Kidney (tissue), 14 donors: Measurements from ENCODE around the gene TMEM156. TPM values are rescaled to one million over a fixed set of nuclear protein-coding genes. Genes with fewer than 3 reads are reported as not detected.
"Not testable (repeated sequence)": the region's sequence is repeated elsewhere in the genome, so short reads cannot be mapped to it uniquely, and the experiment has no call there.

ENCODE experiments used
- DNase-seq, 5 donors: peaks; one replicate each; pipeline ENCODE4 v3.0.0-alpha.2; 2013 to 2020
- FAIRE-seq: peaks from 2 replicates; lab custom pipeline; 2012; peaks lifted over from hg19 to GRCh38; lab: Jason Lieb, UNC
- H3K27ac ChIP-seq, 2 donors: one replicate each; pipeline ENCODE4 v1.7.0; 2013; ENCODE audit warnings: low read depth in 2 of 2, low read length in 2 of 2, inconsistent platforms in 1 of 2
- H3K27me3 ChIP-seq: one replicate; pipeline ENCODE4 v1.7.1; 2013; ENCODE audit warnings: low read length, inconsistent platforms; ENCODE audit not compliant: control insufficient read depth, insufficient read depth
- H3K36me3 ChIP-seq, 3 donors: one replicate each; pipeline versions ENCODE4 v1.7.0 to v1.7.1; 2013; ENCODE audit warnings: low read length in 3 of 3, control low read depth in 1 of 3, inconsistent platforms in 1 of 3; ENCODE audit not compliant: insufficient read depth in 3 of 3, control insufficient read depth in 2 of 3
- H3K4me1 ChIP-seq, 3 donors: one replicate each; pipeline versions ENCODE4 v1.7.0 to v1.7.1; 2013; ENCODE audit warnings: low read length in 3 of 3, inconsistent platforms in 1 of 3, low read depth in 1 of 3; ENCODE audit not compliant: control insufficient read depth in 2 of 3, insufficient read depth in 2 of 3
- H3K4me3 ChIP-seq, 3 donors: one replicate each; pipeline versions ENCODE4 v1.7.0 to v1.8.1; 2013; ENCODE audit warnings: low read length in 3 of 3, control low read depth in 1 of 3, inconsistent platforms in 1 of 3
- H3K9ac ChIP-seq, 3 donors: one replicate each; pipeline versions ENCODE4 v1.7.0 to v1.7.1; 2013; ENCODE audit warnings: low read length in 3 of 3, control low read depth in 1 of 3, inconsistent platforms in 1 of 3
- H3K9me3 ChIP-seq, 3 donors: one replicate each; pipeline versions ENCODE4 v1.7.0 to v1.7.1; 2013; ENCODE audit warnings: low read length in 3 of 3, control low read depth in 1 of 3, inconsistent platforms in 1 of 3; ENCODE audit not compliant: control insufficient read depth in 2 of 3, insufficient read depth in 1 of 3
- CTCF ChIP-seq: IDR thresholded peaks from 3 replicates; pipeline ENCODE4 v1.5.1; 2012; ENCODE audit warnings: mild to moderate bottlenecking, moderate library complexity, borderline replicate concordance; ENCODE audit not compliant: insufficient read depth; ENCODE audit errors: extremely low read depth
- intact Hi-C: fragments of 100-400 bp; cut with DNase I; formaldehyde crosslinking; loops from one replicate; pipeline ENCODE4 v1.11.1; 2022
- polyA plus RNA-seq: library from polyadenylated mRNA; stranded (reverse); fragments of 350-450 nt; fragmentation: Illumina TruSeq; extraction: RNeasy Lipid Tissue Mini Kit (QIAGEN cat#74804); gene quantifications from one replicate; pipeline ENCODE4 v1.2.3, GENCODE V29; 2014; ENCODE audit warnings: low read depth, low replicate concordance; ENCODE audit not compliant: insufficient read depth
- total RNA-seq: library from RNA; stranded (reverse); fragmentation: NEBNext Ultra II Directional; extraction: Animal tissue kit (Norgen Biotek cat#: 25700); gene quantifications from one replicate; pipeline ENCODE4 v1.2.1, GENCODE V29; 2021
- donor health status: control.
- donor health status: control.
- donor health status: control.
- donor health status: control.
- donor health status: control.
- donor health status: DM: yes; HTN: yes; CAD: no.
- donor health status: Normal renal cell carcinoma (clear cell type).

The TMEM156 gene
- total and polyA plus RNA-seq, 2 donors from 2014 or later: 1.8 to 3.5 TPM

GRCh38 chr4:39021631-39022030 is 10.6 kb downstream of the TMEM156 start:
- intact Hi-C loops: no loop called here
- no peak for TF ChIP-seq CTCF
- Histone ChIP-seq H3K4me3 (no peak overlapping the region), H3K4me1 (no peaks in the 10 kb centered on the region), H3K9ac (no peak overlapping the region), H3K36me3 (no peaks in the 10 kb centered on the region), H3K9me3 (no peaks in the 10 kb centered on the region), H3K27me3 (no peaks in the 10 kb centered on the region), H3K27ac (no peak overlapping the region)
- FAIRE-seq (peak; percentile 17), DNase-seq (no peak)

GRCh38 chr4:39020130-39020529 is 12.1 kb downstream of the TMEM156 start:
- Histone ChIP-seq H3K36me3 (no peaks in the 10 kb centered on the region), H3K27ac (no peak overlapping the region), H3K27me3 (no peaks in the 10 kb centered on the region), H3K4me1 (no peaks in the 10 kb centered on the region), H3K4me3 (no peak overlapping the region), H3K9ac (no peak overlapping the region), H3K9me3 (peaks cover 0 to 5% (median 0%) of the 10 kb centered on the region in 3 donors)
- FAIRE-seq: no peak
- no peak for TF ChIP-seq CTCF
- no peak for DNase-seq
- intact Hi-C loops: no loop called here

- FAIRE-seq: no peak
- H3K27ac ChIP-seq: no peak overlapping the region
- DNase-seq: no peak
- H3K36me3 ChIP-seq: no peaks in the 10 kb centered on the region
- no peaks in the 10 kb centered on the region for H3K27me3 ChIP-seq
- no peaks in the 10 kb centered on the region for H3K4me1 ChIP-seq
- H3K9ac ChIP-seq: no peak overlapping the region
- H3K4me3 ChIP-seq: no peak overlapping the region
- no peak for TF ChIP-seq CTCF
- H3K9me3 ChIP-seq: peaks cover 0 to 7% (median 0%) of the 10 kb centered on the region in 3 donors
- intact Hi-C loops: no loop called here
Measured at GRCh38 chr4:39014028-39014427, 18.2 kb downstream of the TMEM156 start.

- Histone ChIP-seq H3K9me3 (no peaks in the 10 kb centered on the region), H3K36me3 (no peaks in the 10 kb centered on the region), H3K4me1 (no peaks in the 10 kb centered on the region), H3K27me3 (no peaks in the 10 kb centered on the region), H3K27ac (no peak overlapping the region), H3K9ac (no peak overlapping the region), H3K4me3 (no peak overlapping the region)
- DNase-seq (no peak), FAIRE-seq (no peak)
- intact Hi-C loops: no loop called here
- TF ChIP-seq CTCF: no peak
Measured at GRCh38 chr4:39004758-39005157, 27.5 kb downstream of the TMEM156 start.

- DNase-seq, H3K9ac ChIP-seq, H3K36me3 ChIP-seq, H3K4me3 ChIP-seq, H3K9me3 ChIP-seq, FAIRE-seq, H3K27ac ChIP-seq, intact Hi-C loops, H3K4me1 ChIP-seq, H3K27me3 ChIP-seq: not testable (repeated sequence)
Measured at GRCh38 chr4:39002058-39002457, 30.2 kb downstream of the TMEM156 start.
